Coronary artery (tissue), 2 donors: ENCODE measurements around the gene ASTN1.

ENCODE experiments used
- DNase-seq: peaks from one replicate; pipeline ENCODE4 v3.0.0-alpha.2; 2017; ENCODE audit warnings: low spot score
- H3K27ac ChIP-seq, 2 donors: fragments of 200-600 bp; sonication (generic); one replicate each; pipeline ENCODE4 v1.5.1; 2016 to 2019
- H3K4me3 ChIP-seq: fragments of 200-600 bp; sonication (generic); 2 replicates; pipeline ENCODE4 v1.5.1; 2016; ENCODE audit warnings: mild to moderate bottlenecking, moderate library complexity
- CTCF ChIP-seq: fragments of 200-600 bp; sonication (generic); IDR thresholded peaks from one replicate; pipeline ENCODE4 v1.5.1; 2019; ENCODE audit warnings: antibody characterized with exemption

ASTN1 gene

GRCh38 chr1:177130451-177130945, 34.0 kb downstream of the ASTN1 start:
- DNase-seq, result no peak
- Histone ChIP-seq H3K4me3 (no peak overlapping the region), H3K27ac (no peak overlapping the region)
- TF ChIP-seq CTCF, result no peak

GRCh38 chr1:177128665-177129281, 35.7 kb downstream of the ASTN1 start:
- Histone ChIP-seq H3K27ac (no peak overlapping the region), H3K4me3 (no peak overlapping the region)
- no peak for DNase-seq
- TF ChIP-seq CTCF, result no peak

- no peak overlapping the region for H3K4me3 ChIP-seq
- no peak for TF ChIP-seq CTCF
- H3K27ac ChIP-seq, result no peak overlapping the region
- DNase-seq, result no peak
These were observed 38.2 kb downstream of the ASTN1 start for GRCh38 chr1:177126267-177126666.

GRCh38 chr1:177124577-177125278, 39.8 kb downstream of the ASTN1 start:
- Histone ChIP-seq H3K4me3 (no peak overlapping the region), H3K27ac (no peak overlapping the region)
- no peak for DNase-seq
- no peak for TF ChIP-seq CTCF

- H3K27ac ChIP-seq, result no peak overlapping the region
- no peak for TF ChIP-seq CTCF
- DNase-seq, result no peak
- H3K4me3 ChIP-seq, result no peak overlapping the region
These were observed 41.9 kb downstream of the ASTN1 start for GRCh38 chr1:177122461-177123251.

- no peak for DNase-seq
- H3K4me3 ChIP-seq, result no peak overlapping the region
- no peak for TF ChIP-seq CTCF
- H3K27ac ChIP-seq, result no peak overlapping the region
These were observed 45.2 kb downstream of the ASTN1 start for GRCh38 chr1:177119311-177119710.
